NCI-H446 treated with DMSO at 0.1 percent for 48 hours (cell line): ENCODE data around the gene LOXL3.

Experiments used
- DNase-seq: peaks from one replicate; lab custom pipeline; 2025; lab: John Stamatoyannopoulos, UW

The LOXL3 gene

GRCh38 chr2:74507145-74507925 is 46.4 kb downstream of the LOXL3 start, which contains the start of gene PCGF1:
PCGF1 (minus strand) TSS chr2:74507695; CDS start chr2:74507668, 27 bp downstream.
- peak; percentile 91 for DNase-seq

GRCh38 chr2:74505448-74506246 is 48.1 kb downstream of the LOXL3 start:
- no peak for DNase-seq

GRCh38 chr2:74504591-74504990 is 49.2 kb downstream of the LOXL3 start:
- no peak for DNase-seq

GRCh38 chr2:74503506-74504475 is 50.0 kb downstream of the LOXL3 start:
- DNase-seq = no peak

- DNase-seq = no peak
These were observed 50.8 kb downstream of the LOXL3 start for GRCh38 chr2:74502720-74503505.

GRCh38 chr2:74502147-74502719 is 51.5 kb downstream of the LOXL3 start:
- no peak for DNase-seq

GRCh38 chr2:74501335-74502071 is 52.2 kb downstream of the LOXL3 start:
- no peak for DNase-seq

GRCh38 chr2:74500578-74500946 is 53.2 kb downstream of the LOXL3 start:
- DNase-seq = no peak

- DNase-seq = no peak
These were observed 53.7 kb downstream of the LOXL3 start for GRCh38 chr2:74499940-74500577.

GRCh38 chr2:74499267-74499939 is 54.3 kb downstream of the LOXL3 start, which contains the start of gene LBX2:
LBX2 (minus strand) TSS chr2:74499603; CDS start chr2:74499537, 66 bp downstream.
- no peak for DNase-seq

GRCh38 chr2:74498500-74499266 is 55.1 kb downstream of the LOXL3 start:
- DNase-seq = no peak

- DNase-seq = no peak
These were observed 55.8 kb downstream of the LOXL3 start for GRCh38 chr2:74497777-74498499.

GRCh38 chr2:74496997-74497776 is 56.6 kb downstream of the LOXL3 start:
- DNase-seq = no peak

GRCh38 chr2:74495440-74495839 is 58.3 kb downstream of the LOXL3 start:
- DNase-seq = no peak

GRCh38 chr2:74493546-74493945 is 60.2 kb downstream of the LOXL3 start:
- DNase-seq = no peak

- no peak for DNase-seq
These were observed 61.8 kb downstream of the LOXL3 start for GRCh38 chr2:74491648-74492544.
